Measurements from ENCODE around the gene THEMIS. TPM values are rescaled to one million over a fixed set of nuclear protein-coding genes. Genes with fewer than 3 reads are reported as not detected.
"Not testable (repeated sequence)": the region's sequence is repeated elsewhere in the genome, so short reads cannot be mapped to it uniquely, and the experiment has no call there.

THEMIS gene
- total and polyA plus RNA-seq, 2 experiments from 2014 or later: not detected

GRCh38 chr6:127933137-127933536 lies 32.3 kb upstream of the THEMIS start (continued):
- no peak for TF ChIP-seq STAT1 (IDR thresholded peaks at IDR 0.05; ENCODE audit: unreplicated experiment)
- no peak for TF ChIP-seq POLR2AphosphoS5 (IDR thresholded peaks at IDR 0.05; ENCODE audit: low read depth)
- no peak for TF ChIP-seq EZH2 (IDR thresholded peaks at IDR 0.05; ENCODE audit: low read depth, unreplicated experiment)
- no peak for TF ChIP-seq ZNF331 (CRISPR knock-in tag; IDR thresholded peaks at IDR 0.05; ENCODE audit: low read depth)

- no peak for TF ChIP-seq ZNF114 (CRISPR knock-in tag; IDR thresholded peaks at IDR 0.05)
- TF ChIP-seq CTCF (conservative IDR thresholded peaks at IDR 0.05; ENCODE audit: low read depth in 2 of 2): no peak
- TF ChIP-seq POLR2AphosphoS5 (IDR thresholded peaks at IDR 0.05; ENCODE audit: low read depth): no peak
- TF ChIP-seq JUNB (IDR thresholded peaks at IDR 0.05; ENCODE audit: unreplicated experiment): no peak
- no peak for TF ChIP-seq ZNF462 (CRISPR knock-in tag; IDR thresholded peaks at IDR 0.05)
- no peak for TF ChIP-seq REST (IDR thresholded peaks at IDR 0.05; ENCODE audit: unreplicated experiment)
- no peaks in the 10 kb centered on the region for H3K27me3 Mint-ChIP-seq (ENCODE audit: insufficient read depth, low read depth, poor library complexity)
- Histone ChIP-seq H3K4me2 (no peak overlapping the region), H3K27me3 (ENCODE audit: insufficient read depth) (no peaks in the 10 kb centered on the region), H3K36me3 (ENCODE audit: insufficient read depth) (0 out of 2 replicates have a peak, but pooled peaks cover 7% of the 10 kb centered on the region), H3K27ac (ENCODE audit: low read depth) (no peak overlapping the region), H4K20me1 (replicated peaks; ENCODE audit: insufficient read depth) (no peaks in the 10 kb centered on the region), H3K4me3 (no peak overlapping the region), H3K79me2 (replicated peaks; ENCODE audit: insufficient read depth) (no peaks in the 10 kb centered on the region), H3K9me2 (ENCODE audit: insufficient read depth) (no peaks in the 10 kb centered on the region), H2AFZ (no peak overlapping the region), H3F3A (replicated peaks; ENCODE audit: low read depth) (no peaks in the 10 kb centered on the region), H3K4me1 (ENCODE audit: insufficient read depth) (no peaks in the 10 kb centered on the region)
- peak; percentile 9 for DNase-seq (ENCODE audit: low spot score)
- no peak overlapping the region for H3K27ac Mint-ChIP-seq
- H3K4me3 Mint-ChIP-seq: no peak overlapping the region
- no peaks in the 10 kb centered on the region for H3K4me1 Mint-ChIP-seq
- peaks cover 15% of the 10 kb centered on the region for H3K36me3 Mint-ChIP-seq (ENCODE audit: low read depth)
- H3K9me3 Mint-ChIP-seq: peaks cover 27% of the 10 kb centered on the region
- ATAC-seq: no peak
These were observed 31.9 kb upstream of the THEMIS start for GRCh38 chr6:127932708-127933107.

- H3K36me3 ChIP-seq (ENCODE audit: insufficient read depth); H4K20me1 ChIP-seq (replicated peaks; ENCODE audit: insufficient read depth); H3K4me2 ChIP-seq; DNase-seq (ENCODE audit: low spot score); H3K4me3 ChIP-seq; H3K4me3 Mint-ChIP-seq; H3K4me1 Mint-ChIP-seq; H3K27me3 ChIP-seq (ENCODE audit: insufficient read depth); H2AFZ ChIP-seq; H3F3A ChIP-seq (replicated peaks; ENCODE audit: low read depth); H3K27me3 Mint-ChIP-seq (ENCODE audit: insufficient read depth, low read depth, poor library complexity); H3K27ac Mint-ChIP-seq; H3K4me1 ChIP-seq (ENCODE audit: insufficient read depth); ATAC-seq; H3K27ac ChIP-seq (ENCODE audit: low read depth); H3K79me2 ChIP-seq (replicated peaks; ENCODE audit: insufficient read depth): not testable (repeated sequence)
- H3K36me3 Mint-ChIP-seq (ENCODE audit: low read depth): peaks cover 19% of the 10 kb centered on the region
- H3K9me3 Mint-ChIP-seq: peaks cover 38% of the 10 kb centered on the region
- peaks cover 18% of the 10 kb centered on the region for H3K9me2 ChIP-seq (ENCODE audit: insufficient read depth)
These were observed 25.6 kb upstream of the THEMIS start for GRCh38 chr6:127926441-127926840.
